Fibroblast of skin of right quadriceps (primary cell): ENCODE data around the gene ARRDC3.

Experiments used
- DNase-seq: peaks from one replicate; pipeline ENCODE4 v3.0.0-alpha.2; 2013

The ARRDC3 gene

DNA sequence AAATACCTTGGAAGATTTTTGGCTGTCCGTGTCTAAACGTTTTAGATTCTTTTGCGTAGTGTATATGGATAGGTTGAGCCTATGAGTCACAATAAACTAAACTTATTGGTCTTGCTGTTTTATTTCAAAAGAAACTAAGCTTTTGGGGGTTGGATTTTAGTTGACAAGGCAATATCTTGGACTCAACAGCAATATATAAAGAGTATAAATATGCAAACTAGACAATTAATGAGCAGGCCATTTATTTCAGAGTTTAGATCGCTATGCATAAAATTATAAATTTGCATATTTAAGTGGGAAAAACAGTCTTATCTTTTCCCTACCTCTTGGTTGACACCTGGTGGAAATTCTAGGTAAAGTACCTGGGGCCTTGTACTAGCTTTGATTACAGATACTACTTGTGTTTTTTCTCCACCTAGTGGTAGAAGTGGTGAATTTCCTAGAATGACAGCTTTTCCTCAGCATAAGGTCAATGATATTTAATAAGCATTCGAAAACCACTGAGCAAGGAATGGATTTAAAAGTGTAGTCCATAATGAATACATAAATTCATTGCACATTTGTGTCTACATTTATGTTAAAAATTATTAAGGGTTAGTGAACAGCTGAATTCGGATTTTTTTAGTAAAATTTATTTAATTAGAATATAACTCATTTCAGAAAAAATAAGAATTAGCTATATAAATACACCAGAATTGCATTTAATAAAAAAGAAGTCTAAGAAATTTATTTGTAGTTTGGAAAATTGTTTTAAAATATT is 1.7 kb upstream of the ARRDC3 start:
- peak; percentile 90 for DNase-seq

DNA sequence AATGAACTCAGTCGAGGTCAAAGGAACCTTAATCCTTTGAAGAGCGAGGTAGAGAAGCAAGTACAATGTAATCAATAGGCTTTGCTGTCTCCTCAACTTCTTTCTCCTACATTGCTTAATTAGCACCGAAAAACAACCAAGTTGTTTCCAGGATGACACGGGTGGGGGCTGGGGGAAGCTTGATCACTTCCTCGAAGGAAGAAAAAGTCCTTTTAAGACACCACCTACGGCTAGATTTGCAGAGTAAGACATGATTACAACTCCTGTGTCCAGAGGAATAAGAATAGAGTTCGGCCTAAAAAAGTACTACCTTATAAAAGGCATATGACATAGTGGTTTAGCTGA is 811 bp upstream of the ARRDC3 start:
- DNase-seq: no peak

DNA sequence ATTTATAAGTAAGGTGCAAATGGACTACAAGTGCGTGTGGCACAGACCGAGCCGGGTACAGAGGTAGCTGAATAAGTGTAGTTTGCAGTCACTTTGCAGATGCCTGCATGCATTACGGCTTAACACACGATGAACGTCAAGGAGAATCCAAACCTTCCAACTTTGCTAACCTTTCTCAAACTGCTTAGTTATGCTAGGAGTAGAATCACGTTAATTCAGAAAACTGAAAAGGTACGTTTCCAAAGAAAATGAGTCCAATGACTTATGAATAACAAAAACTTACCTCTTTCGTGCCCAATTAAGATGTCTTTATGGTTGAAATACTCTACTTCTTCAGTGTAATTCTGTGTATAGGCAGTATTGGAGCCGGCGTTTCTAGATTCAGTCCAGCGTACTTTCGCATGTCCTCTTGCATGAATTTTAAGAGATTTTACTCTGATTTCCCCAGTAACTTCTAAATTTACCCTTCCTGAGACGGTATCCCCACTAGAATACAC is 539 bp downstream of the ARRDC3 start:
- peak; percentile 38 for DNase-seq

DNA sequence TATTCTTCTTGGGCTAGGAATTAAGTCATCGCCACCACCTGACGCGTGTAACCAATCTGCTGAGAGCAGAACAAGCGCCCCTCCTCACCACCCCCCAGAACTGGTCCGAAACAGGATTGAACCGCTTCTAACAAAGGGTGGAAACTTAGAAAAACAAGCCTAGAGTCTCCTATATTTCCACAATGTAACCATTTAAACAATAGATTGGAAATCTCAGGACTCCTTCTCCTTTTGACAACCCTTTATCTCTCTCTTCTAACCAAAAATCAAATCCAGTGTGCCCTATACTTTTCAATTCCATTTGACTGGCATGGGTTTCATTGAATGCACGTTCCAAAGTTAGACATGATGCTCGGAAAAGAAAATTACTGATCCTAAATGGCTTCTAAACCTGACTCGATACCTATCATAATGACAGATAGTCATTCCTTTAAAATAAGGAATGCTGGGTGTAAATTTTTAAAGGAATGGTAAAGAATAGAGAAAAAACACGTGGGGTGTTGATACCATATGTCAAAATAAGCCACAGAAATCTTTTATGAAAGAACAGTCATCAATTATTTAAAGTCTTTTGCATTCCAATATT is 1.2 kb downstream of the ARRDC3 start:
- peak; percentile 87 for DNase-seq

DNA sequence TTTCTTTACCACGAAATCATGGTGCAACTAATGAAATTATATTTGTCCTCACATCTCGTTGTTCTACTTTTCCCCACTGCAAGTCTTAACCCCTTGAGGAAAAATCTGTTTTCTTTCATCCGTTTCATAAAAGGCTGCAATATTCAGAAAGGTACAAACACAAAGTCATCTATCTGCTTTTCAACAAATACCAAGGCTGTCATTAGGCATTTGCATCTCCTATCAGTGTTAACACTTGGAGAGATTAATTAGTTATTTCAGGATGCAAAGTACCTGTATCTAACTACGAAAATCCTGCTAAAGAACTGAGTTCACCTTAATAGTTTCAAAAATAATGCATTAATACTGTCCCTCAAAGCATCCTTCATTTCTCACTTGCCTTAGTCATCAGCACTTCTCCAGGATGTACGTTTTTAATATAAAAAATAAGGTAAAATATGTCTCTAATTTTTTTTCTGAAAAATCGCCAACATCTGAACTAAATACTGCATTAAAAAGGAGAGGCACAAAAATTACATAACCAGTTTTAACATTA is 1.8 kb downstream of the ARRDC3 start:
- no peak for DNase-seq

DNA sequence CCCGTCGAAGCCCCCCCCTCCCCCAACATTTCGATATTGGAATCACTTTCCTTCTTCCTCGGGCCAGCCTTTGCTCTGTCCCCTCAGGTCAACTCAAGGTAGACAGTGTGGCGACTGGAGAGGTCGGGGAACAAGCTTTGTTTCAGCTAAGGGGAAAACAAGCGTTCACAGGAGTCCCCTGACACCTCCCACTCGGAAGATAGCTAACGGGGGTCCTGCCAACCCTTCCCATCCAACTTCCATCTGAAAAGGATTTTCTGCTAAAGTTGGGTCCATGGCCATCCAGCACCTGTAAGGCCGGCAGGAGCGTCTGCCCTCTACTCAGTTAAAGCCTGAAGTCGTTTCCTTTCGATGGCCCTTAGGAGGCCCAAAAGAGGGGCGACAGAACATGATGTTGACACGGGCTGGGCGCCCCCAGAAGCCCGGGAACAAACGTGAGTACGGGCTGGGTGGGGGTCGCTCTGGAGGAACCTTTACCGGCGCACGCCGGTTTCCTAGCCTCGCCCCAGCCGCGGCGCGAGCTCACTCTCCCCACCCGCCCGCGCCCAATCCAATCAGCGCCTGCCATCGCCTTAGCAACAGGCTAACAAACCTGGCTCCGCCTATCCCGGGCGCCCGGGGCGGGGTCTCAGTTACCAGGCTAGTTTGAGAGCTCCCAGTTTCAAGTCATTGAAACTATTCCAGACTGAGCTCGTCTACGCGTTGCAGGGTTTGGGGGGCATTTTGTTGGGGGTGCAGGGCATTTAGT is 2.5 kb downstream of the ARRDC3 start:
- DNase-seq: peak; percentile 96

DNA sequence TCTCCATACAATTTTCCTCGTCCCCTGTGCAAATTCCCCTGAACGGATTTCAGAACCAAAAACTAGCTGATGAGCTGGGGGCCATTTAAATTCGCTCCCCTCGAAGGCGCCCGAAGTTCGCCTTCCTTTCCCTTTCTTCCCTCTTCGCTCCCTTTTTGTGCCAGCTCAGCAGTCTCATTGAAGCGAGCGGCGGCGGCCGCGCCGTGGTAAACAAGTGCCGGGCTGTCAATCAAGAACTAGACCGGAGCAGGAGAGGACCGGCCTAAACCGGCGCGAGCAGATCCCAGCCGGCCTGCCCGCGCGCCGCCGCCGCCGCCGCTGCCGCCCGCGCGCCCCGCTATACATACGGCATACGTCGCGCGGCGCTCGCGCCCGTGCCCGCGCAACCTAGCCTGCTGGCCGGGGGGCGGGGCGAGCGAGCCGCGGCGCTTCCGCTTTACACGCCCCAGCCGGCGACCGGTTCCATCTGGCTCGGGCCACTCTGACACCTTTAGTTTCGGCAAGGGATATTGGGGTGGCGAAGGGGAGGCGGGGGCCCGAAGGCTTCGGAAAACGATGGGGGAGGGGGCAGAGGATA is 3.1 kb downstream of the ARRDC3 start:
- peak; percentile 95 for DNase-seq

DNA sequence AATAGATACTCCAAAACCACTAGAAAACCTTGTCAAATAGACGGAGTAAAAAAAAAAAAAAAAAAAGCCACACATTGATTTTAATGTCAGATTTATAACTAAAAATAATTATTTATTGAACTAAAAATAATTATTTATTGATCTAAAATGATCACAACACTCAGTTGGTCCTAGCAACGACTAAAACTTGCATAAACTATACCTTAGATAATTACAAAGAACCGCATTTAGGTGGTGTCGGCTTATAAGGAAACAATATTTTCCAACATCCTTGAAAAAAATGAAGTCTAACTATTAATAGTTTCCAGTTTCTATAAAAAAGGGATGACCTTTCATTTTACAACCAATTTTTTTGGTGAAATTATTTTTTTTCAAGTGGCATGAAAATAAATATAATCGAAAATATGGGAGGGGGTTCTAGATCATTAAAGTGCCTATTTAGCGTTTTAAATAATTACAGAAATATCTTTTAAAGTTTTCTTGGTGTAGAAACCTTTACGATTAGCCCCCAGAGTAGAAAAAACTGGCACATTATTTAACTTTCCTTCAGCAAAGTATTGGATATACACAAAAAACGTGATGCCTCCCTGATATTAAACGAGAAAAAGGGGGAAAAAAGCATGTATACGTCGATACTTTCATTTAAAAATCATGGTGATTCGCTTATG is 3.7 kb downstream of the ARRDC3 start:
- DNase-seq: no peak

DNA sequence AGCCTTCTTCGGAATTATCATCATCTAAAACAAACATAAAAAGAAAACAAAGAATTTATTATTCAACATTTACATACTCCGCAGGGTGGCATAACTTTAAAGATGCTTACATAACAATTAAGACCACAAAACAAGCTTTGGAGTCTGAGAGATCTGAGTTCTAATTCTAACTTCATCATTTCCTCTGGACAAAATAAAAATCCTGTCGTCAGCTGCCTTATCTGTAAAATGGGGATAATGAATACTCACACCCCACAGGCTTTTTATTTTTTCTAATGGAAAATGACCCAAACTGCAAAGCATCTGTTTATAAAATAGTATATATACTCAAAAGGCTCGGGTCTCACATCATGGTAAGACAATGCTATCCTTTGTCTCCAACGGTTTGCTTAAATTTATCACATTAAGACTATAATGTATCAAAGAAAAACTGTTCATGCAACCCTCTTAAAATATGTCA is 4.3 kb downstream of the ARRDC3 start:
- no peak for DNase-seq

DNA sequence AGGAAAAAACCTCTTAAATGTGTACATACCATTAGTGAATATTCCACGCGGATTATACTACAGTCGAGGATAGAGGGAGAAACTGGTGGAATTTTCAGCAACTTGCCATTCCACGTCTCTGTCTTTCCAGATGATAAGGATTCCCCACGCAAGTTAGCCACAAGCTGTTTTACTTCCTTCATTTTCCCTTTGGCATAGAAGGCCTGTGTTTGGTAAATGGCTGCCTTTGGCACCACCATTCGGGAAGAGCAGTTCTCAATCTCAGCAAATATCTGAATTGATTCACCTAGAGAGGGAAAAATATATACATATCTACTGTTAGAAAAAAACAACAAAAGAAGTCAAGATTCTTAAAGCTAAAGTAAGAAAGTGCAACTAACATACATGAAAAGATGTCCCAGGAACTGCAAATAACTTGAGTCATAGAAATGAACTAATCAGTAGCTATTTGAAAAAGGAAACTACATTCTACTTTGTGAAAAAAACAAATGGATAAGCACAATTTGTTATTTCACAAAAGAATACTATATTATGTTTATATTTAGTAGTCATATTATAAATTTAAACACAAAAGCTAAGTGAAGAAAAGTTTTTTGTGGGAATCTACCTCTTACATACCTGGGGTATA is 8.1 kb downstream of the ARRDC3 start:
- DNase-seq: no peak

DNA sequence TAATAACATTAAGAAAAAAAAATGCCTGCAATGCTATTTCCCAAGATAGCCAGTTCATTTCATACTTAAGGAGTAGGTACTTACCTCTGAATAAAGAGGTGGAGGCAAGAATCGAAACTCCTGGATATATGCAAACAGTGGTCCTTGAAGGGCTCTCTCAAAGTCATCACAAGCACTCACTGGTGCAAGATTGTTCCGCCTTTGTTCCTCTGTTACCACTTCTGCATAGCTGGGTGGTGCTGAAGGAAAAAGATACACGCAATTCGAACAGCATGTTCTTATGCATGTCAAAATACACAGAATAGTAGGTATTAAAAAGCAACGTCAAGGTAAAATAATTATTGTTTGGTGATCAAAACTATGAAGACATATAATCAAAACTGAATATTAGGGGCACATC is 9.5 kb downstream of the ARRDC3 start:
- DNase-seq: no peak

DNA sequence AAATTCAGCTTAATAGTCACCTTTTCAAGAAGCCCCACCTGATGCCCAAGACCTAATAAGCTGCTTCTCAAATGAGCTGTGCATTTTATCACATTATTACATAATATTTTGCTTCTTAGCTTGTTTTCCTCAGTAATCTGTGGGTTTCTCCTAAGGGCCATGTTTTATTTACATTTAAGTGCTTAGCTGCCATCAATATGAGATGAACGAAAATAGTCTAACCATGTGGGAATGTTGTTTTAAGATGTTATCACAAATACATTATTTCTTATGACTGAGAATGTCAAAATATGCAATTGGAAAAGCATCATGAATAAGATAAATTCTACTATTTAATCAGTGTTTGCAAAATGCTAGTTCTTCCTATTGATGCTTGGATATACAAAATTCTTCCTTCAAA is 10.1 kb downstream of the ARRDC3 start:
- DNase-seq: no peak

DNA sequence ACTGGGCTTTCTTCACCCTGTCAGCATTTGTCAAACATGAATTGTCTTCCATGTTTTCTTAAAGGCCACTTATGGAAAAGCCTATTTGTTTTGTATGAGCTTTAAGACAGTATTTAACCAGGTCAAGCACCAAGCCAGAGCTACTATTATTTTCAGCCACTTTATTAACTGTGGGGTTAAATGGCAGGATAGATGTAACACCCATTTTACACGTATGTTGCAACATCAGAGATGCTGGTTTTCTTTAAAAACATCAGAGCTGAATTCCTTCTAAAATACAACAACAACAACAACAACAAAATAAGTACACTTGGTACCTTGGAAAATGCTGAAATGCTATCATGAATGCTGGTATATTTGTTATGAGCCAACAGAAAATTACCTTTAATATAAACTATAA is 13.6 kb downstream of the ARRDC3 start:
- DNase-seq: no peak

DNA sequence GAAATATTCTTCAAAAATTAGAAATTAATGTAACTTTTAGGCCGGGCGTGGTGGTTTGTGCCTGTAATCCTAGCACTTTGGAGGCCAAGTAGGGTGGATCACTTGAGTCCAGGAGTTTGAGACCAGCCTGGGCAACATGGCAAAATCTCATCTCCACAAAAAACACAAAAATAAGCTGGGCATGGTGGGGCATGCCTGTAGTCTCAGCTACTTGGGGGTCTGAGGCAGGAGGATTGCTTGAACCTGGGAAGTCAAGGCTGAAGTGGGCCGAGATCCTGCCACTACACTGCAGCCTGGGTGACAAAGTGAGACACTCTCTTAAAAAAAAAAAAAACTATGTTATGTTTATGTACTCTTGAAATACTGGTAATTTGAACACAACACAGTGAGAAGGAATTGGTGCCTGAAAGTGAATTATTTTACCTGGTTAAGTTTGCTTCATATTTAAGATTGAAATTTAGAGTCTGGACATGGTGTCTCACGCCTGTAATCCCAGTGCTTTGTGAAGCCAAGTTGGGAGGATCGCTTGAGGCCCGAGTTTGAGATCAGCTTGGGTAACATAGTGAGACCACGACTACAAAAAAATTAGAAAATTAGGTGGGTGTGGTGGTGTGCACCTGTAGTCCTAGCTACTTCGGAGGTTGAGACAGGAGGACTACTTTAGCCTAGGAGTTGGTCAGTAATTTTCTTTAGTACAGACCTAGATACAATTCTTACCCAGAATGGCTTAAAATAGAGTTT is 15.0 kb downstream of the ARRDC3 start:
- DNase-seq: no peak

DNA sequence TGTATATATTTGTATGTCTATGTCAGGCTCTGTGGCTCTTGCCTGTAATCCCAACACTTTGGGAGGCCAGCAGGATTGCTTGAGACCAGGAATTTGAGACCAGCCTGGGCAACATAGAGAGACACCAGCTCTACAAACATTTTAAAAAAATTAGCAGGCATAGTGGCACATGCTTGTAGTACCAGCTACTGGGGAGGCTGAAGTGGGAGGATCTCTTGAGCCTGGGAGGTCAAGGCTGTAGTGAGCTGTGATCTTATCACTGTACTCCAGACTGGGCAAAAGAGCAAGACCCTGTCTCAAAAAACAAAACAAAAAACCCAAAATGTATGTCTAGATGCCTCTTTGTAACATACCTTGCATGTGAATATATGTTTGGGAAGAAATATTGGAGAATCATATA is 15.8 kb downstream of the ARRDC3 start:
- DNase-seq: no peak

DNA sequence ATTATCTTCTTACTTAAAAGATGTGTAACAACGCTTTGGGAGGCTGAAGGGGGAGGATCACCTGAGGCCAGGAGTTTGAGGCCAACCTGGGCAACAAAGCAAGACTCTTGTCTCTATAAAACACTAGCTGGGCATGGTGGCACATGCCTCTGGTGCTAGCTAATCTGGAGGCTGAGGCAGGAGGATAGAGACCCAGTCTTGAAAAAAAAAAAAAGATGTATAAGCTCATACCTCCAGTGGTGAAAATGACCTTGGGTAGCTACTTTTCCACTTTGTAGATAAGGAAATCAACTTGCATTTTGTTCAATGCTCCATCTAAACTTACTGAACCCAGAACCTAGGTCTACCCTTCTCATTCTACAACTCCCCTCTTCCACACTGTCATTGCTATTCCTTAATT is 16.6 kb downstream of the ARRDC3 start:
- DNase-seq: no peak

DNA sequence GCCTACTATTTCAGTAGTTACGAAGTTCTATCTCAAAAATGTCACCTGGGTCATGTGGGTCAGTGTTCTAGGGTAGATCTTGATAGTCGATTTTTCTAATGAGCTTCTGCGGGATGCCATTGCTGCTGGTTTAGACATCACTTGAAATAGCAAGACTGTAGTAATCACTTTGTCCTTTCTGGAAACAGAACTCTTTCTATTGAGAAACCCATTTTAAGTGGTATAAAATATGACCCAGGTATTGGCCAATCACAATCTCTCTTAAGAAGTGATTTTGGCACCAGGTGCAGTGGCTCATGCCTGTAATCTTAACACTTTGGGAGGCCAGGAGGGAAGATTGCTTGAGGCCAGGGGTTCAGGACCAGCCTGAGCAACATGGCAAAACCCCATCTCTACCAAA is 17.6 kb downstream of the ARRDC3 start:
- DNase-seq: no peak

DNA sequence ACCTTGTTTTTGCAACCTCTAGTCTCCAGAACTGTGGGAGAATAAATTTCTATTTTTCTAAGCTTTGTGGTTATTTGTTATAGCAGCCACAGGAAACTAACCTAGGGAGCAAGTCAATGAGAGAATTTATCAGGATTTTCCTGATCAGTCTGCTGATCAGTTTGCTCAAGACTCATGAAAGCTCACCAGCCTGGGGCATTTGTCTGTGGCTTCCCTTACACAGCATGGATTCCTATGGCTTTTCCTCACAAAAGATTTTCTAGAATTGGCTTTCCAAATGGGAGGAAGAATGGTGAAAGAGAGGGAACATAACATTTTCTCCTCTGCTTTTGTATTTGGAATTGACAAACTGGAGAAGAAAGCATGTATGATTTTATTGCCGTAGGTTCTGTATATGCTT is 20.2 kb downstream of the ARRDC3 start:
- DNase-seq: no peak

DNA sequence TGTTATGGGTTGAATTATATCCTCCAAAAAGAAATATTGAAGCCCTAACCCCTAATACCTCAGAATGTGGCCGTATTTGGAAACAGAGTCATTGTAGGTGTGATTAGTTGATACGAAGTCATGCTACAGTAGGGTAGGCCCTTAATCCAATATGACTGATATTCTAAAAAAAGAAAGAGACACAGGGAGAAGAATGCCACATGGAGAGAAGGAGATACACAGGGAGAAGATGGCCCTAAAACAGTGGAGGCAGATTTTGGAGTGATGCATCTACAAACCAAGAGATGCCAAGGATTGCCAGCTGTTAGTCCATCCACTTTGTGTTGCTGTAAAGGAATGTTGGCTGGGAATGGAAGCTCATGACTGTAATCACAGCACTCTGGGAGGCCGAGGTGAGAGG is 21.3 kb downstream of the ARRDC3 start:
- DNase-seq: no peak

DNA sequence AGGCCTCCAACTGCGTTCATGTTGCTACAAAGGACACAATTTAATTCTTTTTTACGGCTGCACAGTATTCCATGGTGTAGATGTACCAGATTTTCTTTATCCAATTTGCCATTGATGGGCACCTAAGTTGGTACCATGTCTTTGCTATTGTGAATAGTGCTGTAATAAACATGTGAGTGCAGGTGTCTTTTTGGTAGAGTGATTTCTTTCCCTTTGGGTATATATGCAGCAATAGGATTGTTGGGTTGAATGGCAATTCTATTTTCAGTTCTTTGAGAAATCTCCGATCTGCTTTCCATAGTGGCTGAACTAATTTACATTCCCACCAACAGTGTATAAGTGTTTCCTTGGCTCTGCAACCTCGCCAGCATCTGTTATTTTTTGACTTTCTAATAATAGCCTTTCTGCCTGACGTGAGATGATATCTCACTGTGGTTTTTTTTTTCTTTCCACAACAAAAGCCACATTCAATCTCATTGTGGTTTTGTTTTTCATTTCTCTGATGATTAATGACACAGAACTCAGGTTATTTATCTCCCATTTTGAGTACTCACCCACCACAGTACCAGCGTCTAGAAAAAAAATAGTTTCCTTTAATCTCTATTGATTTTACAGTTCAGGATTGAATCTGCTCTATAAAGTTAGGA is 21.9 kb downstream of the ARRDC3 start:
- DNase-seq: peak; percentile 18
